OCI-M2 (cell line): ENCODE results near the gene OR8J3.
"Not testable (repeated sequence)": the region's sequence is repeated elsewhere in the genome, so short reads cannot be mapped to it uniquely, and the experiment has no call there.

Source experiments
- DNase-seq: peaks from one replicate; lab custom pipeline; 2025; ENCODE audit not compliant: unreplicated experiment; lab: John Stamatoyannopoulos, UW

OR8J3 gene

GRCh38 chr11:56140151-56140661 is at the start of gene OR8J3:
Gene OR8J3 (minus strand): TSS chr11:56140201. CDS start chr11:56137718, 2,483 bp downstream.
- DNase-seq: no peak

GRCh38 chr11:56188602-56189001 is 48.6 kb upstream of the OR8J3 start:
- no peak for DNase-seq

GRCh38 chr11:56183459-56183858 is 43.5 kb upstream of the OR8J3 start:
- DNase-seq: no peak

GRCh38 chr11:56176318-56176717 is 36.3 kb upstream of the OR8J3 start, which contains the start of gene OR5J2:
Gene OR5J2 (plus strand): TSS chr11:56176618. CDS start chr11:56176618, 0 bp downstream.
- DNase-seq: no peak

- no peak for DNase-seq
Observed at GRCh38 chr11:56172256-56172830, 32.3 kb upstream of the OR8J3 start.

- DNase-seq: no peak
Observed at GRCh38 chr11:56163804-56164203, 23.8 kb upstream of the OR8J3 start.

- DNase-seq: no peak
Observed at GRCh38 chr11:56160217-56160616, 20.2 kb upstream of the OR8J3 start, which contains the start of gene OR8K5. Gene OR8K5 (minus strand): TSS chr11:56160317. CDS start chr11:56160317, 0 bp downstream.

- no peak for DNase-seq
Observed at GRCh38 chr11:56152333-56152732, 12.3 kb upstream of the OR8J3 start.

- DNase-seq: no peak
Observed at GRCh38 chr11:56151376-56151775, 11.4 kb upstream of the OR8J3 start.

GRCh38 chr11:56143681-56144080 is 3.7 kb upstream of the OR8J3 start:
- not testable (repeated sequence) for DNase-seq

- DNase-seq: no peak
Observed at GRCh38 chr11:56122073-56122472, 17.9 kb downstream of the OR8J3 start, which contains the start of gene OR8H3. Gene OR8H3 (plus strand): TSS chr11:56122373. CDS start chr11:56122373, 0 bp downstream.

- no peak for DNase-seq
Observed at GRCh38 chr11:56103210-56103737, 36.7 kb downstream of the OR8J3 start, which contains the start of gene OR8H2. Gene OR8H2 (plus strand): TSS chr11:56103687. CDS start chr11:56105043, 1,356 bp downstream.

- DNase-seq: no peak
Observed at GRCh38 chr11:56093008-56093407, 47.0 kb downstream of the OR8J3 start, which contains the start of gene OR8I2. Gene OR8I2 (plus strand): TSS chr11:56093308. CDS start chr11:56093308, 0 bp downstream.

- DNase-seq: no peak
Observed at GRCh38 chr11:56089697-56090096, 50.3 kb downstream of the OR8J3 start.
